Skeletal muscle cell (primary cell): ENCODE data around the gene PCDHB6.
"Not testable (repeated sequence)": the region's sequence is repeated elsewhere in the genome, so short reads cannot be mapped to it uniquely, and the experiment has no call there.

Experiments
- DNase-seq: peaks from one replicate; pipeline ENCODE4 v3.0.0-alpha.2; 2010; ENCODE audit warnings: low read depth
- H3K4me3 ChIP-seq: 2 replicates; pipeline ENCODE4 v1.5.1; 2011; ENCODE audit warnings: low read depth, mild to moderate bottlenecking, control low read depth, low read length, moderate library complexity

Gene PCDHB6

GRCh38 chr5:141149812-141150211 is at the start of gene PCDHB6:
PCDHB6 (plus strand) TSS chr5:141150057; CDS start chr5:141150258, 201 bp downstream.
- no peak for DNase-seq
- no peak within 1 kb of the TSS for H3K4me3 ChIP-seq

- no peak for DNase-seq
- no peak within 1 kb of the TSS for H3K4me3 ChIP-seq
Observed at GRCh38 chr5:141100243-141100805, 49.5 kb upstream of the PCDHB6 start, which contains the start of gene PCDHB3. PCDHB3 (plus strand) TSS chr5:141100473; CDS start chr5:141100650, 177 bp downstream.

GRCh38 chr5:141101059-141101458 is 48.8 kb upstream of the PCDHB6 start:
- DNase-seq = no peak
- no peak overlapping the region for H3K4me3 ChIP-seq

GRCh38 chr5:141102070-141102469 is 47.8 kb upstream of the PCDHB6 start:
- not testable (repeated sequence) for DNase-seq, H3K4me3 ChIP-seq

GRCh38 chr5:141102471-141102870 is 47.4 kb upstream of the PCDHB6 start:
- not testable (repeated sequence) for DNase-seq, H3K4me3 ChIP-seq

- DNase-seq = no peak
- H3K4me3 ChIP-seq = no peak overlapping the region
Observed at GRCh38 chr5:141105350-141105749, 44.5 kb upstream of the PCDHB6 start.

GRCh38 chr5:141119250-141119649 is 30.6 kb upstream of the PCDHB6 start:
- no peak overlapping the region for H3K4me3 ChIP-seq

GRCh38 chr5:141121563-141121962 is 28.3 kb upstream of the PCDHB6 start, which contains the start of gene PCDHB4:
PCDHB4 (plus strand) TSS chr5:141121818; CDS start chr5:141121999, 181 bp downstream.
- H3K4me3 ChIP-seq = no peak within 1 kb of the TSS
- no peak for DNase-seq

More at GRCh38 chr5:141119250-141119649, 30.6 kb upstream of the PCDHB6 start:
- DNase-seq = no peak

GRCh38 chr5:141121985-141122384 is 27.9 kb upstream of the PCDHB6 start:
- H3K4me3 ChIP-seq = no peak overlapping the region
- no peak for DNase-seq

GRCh38 chr5:141123396-141124135 is 26.3 kb upstream of the PCDHB6 start:
- H3K4me3 ChIP-seq, DNase-seq: not testable (repeated sequence)

GRCh38 chr5:141127305-141127704 is 22.6 kb upstream of the PCDHB6 start:
- no peak for DNase-seq

GRCh38 chr5:141135030-141135717 is 14.7 kb upstream of the PCDHB6 start, which contains the start of gene PCDHB5:
PCDHB5 (plus strand) TSS chr5:141135206; CDS start chr5:141135435, 229 bp downstream.
- DNase-seq = no peak
- peak within 1 kb of the TSS; percentile 34 for H3K4me3 ChIP-seq

More at GRCh38 chr5:141127305-141127704, 22.6 kb upstream of the PCDHB6 start:
- H3K4me3 ChIP-seq = no peak overlapping the region

- peak overlapping the region; percentile 34 for H3K4me3 ChIP-seq
- DNase-seq = no peak
Observed at GRCh38 chr5:141135718-141136266, 14.1 kb upstream of the PCDHB6 start.

GRCh38 chr5:141137346-141137745 is 12.5 kb upstream of the PCDHB6 start:
- DNase-seq, H3K4me3 ChIP-seq: not testable (repeated sequence)

GRCh38 chr5:141150224-141150992 is 551 bp downstream of the PCDHB6 start:
- DNase-seq = no peak
- H3K4me3 ChIP-seq = no peak overlapping the region

GRCh38 chr5:141150993-141151325 is 1.1 kb downstream of the PCDHB6 start:
- H3K4me3 ChIP-seq = no peak overlapping the region
- DNase-seq = no peak

- H3K4me3 ChIP-seq, DNase-seq: not testable (repeated sequence)
Observed at GRCh38 chr5:141151632-141152031, 1.8 kb downstream of the PCDHB6 start.

GRCh38 chr5:141152096-141152495 is 2.2 kb downstream of the PCDHB6 start:
- not testable (repeated sequence) for H3K4me3 ChIP-seq, DNase-seq
